A204.1 (cell line): Measurements from ENCODE around the gene TMEM100.
"Not testable (repeated sequence)": the region's sequence is repeated elsewhere in the genome, so short reads cannot be mapped to it uniquely, and the experiment has no call there.

Source experiments
- FAIRE-seq: peaks from 2 replicates; lab custom pipeline; 2012; peaks lifted over from hg19 to GRCh38; lab: Jason Lieb, UNC

The TMEM100 gene

GRCh38 chr17:55683550-55684315 is 38.9 kb downstream of the TMEM100 start:
- FAIRE-seq, result no peak

DNA sequence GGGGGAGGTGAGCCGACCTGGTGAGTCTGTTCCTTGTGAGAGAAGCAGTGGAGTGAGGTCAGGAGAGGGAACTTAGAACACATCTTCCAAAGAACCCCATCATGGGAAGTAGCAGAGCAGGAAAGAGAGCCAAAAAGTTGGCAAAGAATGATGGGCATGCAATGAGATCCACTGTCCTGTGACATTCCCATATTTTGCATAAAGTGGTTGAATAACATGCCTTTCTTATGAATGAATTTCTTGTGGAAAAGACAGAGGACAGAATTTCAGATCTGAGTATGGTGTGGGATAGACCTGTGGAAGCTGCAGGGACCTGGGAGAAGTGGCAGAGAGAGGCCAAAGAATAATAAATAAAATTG is 41.3 kb downstream of the TMEM100 start:
- no peak for FAIRE-seq

DNA sequence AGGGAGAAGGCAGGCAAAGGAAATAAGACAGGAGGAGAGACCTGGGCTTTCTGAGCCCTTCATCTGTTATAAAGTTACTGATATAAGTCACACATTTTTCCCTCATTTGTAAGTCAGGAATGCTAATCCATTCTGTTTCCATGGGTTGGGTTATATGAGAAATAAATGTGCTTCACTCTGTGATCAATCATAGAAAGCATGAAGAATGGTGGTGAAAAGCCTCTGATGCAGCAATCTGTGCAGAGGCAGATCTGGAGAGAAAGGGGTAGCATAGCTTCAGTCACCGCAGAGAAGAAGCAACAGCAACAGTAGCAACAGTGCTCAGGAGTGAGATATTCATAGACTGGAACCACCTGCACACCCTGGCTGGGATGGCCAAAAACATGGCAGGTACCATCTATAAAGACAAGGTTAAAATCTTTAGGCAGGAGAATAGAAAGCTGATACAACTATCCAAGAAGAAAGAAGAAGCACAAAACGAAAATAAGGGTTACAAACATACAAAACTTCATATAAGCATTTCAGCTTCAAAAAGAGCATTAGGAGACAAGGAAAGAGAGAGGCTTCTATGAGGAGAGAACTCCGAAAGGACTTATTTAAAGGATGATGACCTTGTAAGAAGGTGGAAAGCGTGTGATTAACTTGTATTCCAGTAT is 41.9 kb downstream of the TMEM100 start:
- FAIRE-seq, result no peak

- no peak for FAIRE-seq
Observed at GRCh38 chr17:55677446-55677845, 45.2 kb downstream of the TMEM100 start.

- no peak for FAIRE-seq
Observed at GRCh38 chr17:55676274-55676673, 46.4 kb downstream of the TMEM100 start.

DNA sequence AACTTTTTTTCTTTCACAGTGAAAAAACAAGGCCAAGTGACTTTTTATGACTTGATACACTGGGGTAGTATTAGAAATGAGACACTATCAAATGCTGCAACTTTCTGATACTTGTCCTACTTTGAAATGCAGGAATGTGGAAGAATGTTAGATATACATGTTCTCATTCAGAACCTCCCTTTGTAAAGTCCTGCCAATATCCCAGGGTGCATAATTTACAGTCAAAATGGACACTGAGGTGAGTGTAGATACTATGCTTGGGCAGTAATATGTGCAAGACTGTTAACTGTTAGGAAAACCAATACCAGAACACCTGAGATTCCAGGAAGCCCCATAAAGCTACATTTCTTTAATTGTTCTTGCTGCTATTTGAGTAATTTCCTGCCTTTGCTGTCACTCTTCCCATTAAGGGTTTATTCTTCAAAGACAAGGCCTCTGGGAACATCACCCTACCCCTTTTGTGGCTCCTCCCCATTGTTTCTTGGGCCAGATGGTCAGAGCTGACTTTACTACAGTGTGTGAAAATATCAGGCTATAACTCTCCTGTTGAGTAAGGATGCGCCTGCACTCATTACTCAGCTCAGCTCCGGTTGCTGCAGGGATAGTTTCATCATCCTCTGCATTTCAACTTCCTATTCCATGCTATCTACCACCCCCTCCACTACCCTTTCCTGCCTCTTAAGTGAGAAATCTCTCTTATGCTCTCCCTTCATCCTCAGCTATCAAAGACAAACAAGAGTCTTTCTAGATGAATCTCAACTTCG is 48.7 kb downstream of the TMEM100 start:
- no peak for FAIRE-seq

GRCh38 chr17:55672585-55673501 is 49.8 kb downstream of the TMEM100 start:
- FAIRE-seq, result no peak

DNA sequence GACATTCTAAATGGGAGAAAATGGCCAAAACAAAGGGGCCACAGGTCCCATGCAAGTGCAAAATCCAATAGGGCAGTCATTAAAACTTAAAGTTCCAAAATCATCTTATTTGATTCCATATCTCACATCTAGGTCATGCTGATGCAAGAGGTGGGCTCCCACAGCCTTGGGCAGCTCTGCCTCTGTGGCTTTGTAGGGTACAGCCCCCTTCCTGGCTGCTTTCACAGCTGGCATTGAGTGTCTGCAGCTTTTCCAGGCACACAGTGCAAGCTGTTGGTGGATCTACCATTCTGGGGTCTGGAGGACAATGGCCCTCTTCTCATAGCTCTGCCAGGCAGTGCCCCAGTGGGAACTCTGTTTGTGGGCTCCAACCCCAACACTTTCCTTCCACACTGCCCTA is 50.7 kb downstream of the TMEM100 start:
- FAIRE-seq, result not testable (repeated sequence)
